OCI-LY1 (cell line): ENCODE measurements around the gene WDR31.
"Not testable (repeated sequence)": the region's sequence is repeated elsewhere in the genome, so short reads cannot be mapped to it uniquely, and the experiment has no call there.

Experiments
- CTCF ChIP-seq: fragments of 200-600 bp; sonication (generic), shearing (Covaris generic); IDR thresholded peaks from 2 replicates; pipeline ENCODE4 v1.5.1; 2017; ENCODE audit warnings: mild to moderate bottlenecking, antibody characterized with exemption, low read length, moderate library complexity, mixed read lengths
- EZH2 ChIP-seq: fragments of 200-600 bp; sonication (generic), shearing (Covaris generic); IDR thresholded peaks from 2 replicates; pipeline ENCODE4 v1.8.0; 2017; ENCODE audit warnings: borderline replicate concordance, mixed run types, mild to moderate bottlenecking, antibody characterized with exemption, low read length, moderate library complexity, mixed read lengths

GRCh38 chr9:113379094-113379828, 39.2 kb upstream of the WDR31 start:
- not testable (repeated sequence) for TF ChIP-seq CTCF, EZH2
